ENCODE measurements around the gene DAGLB.
"Not testable (repeated sequence)": the region's sequence is repeated elsewhere in the genome, so short reads cannot be mapped to it uniquely, and the experiment has no call there.

Gene DAGLB

DNA sequence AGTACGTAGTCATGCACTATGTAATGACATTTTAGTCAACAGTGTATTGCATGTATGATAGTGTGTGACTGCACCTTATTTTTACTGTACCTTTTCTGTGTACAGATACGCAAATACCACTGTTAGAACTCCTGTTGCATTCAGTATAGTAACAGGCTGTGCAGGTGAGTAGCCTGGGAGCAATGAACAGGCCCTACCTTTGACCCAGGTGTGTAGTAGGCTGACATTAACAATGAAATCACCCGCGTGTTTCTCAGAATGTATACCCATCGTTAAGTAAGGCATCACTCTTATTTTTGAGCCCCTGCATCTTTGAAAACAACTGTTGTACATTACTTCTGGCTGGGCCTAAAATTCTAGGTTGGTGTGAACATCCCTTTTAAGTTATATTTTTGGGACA is 41.6 kb downstream of the DAGLB start:
- in situ Hi-C loops (cut with HindIII; ENCODE audit: low pct_ligation_motif_present, low pct_unique_long_range_greater_than_20kb, low sequenced_read_pairs): no loop called here

DNA sequence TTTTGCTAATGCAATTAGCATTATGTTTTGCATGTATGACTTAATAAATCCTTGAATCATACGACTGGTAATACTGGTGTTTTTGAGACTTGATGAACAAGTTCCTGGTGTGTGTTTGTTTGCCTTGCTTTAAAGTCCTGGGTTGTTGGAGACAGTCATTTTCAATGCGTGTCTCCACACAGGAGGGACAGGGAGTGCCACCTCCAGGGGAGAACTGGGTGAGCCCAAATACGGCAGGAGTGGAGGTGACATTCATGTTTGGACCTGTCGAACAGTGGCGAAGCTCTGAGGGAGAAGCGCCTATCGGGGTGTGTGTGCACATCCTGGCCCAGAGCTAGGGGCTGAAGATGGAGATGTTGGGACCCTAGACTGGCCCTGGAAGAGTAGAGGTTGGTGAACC is 43.8 kb downstream of the DAGLB start:
- no peak for DNase-seq
- in situ Hi-C loops (cut with HindIII; ENCODE audit: low pct_ligation_motif_present, low pct_unique_long_range_greater_than_20kb, low sequenced_read_pairs): no loop called here

More for the DNA sequence above, 41.6 kb downstream of the DAGLB start:
- no peak for DNase-seq

DNA sequence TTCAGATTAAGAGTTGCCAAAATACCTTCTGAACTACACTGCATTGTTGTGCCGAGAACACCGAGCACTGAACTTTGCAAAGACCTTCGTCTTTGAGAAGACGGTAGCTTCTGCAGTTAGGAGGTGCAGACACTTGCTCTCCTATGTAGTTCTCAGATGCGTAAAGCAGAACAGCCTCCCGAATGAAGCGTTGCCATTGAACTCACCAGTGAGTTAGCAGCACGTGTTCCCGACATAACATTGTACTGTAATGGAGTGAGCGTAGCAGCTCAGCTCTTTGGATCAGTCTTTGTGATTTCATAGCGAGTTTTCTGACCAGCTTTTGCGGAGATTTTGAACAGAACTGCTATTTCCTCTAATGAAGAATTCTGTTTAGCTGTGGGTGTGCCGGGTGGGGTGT is 45.0 kb downstream of the DAGLB start:
- DNase-seq: no peak
- in situ Hi-C loops (cut with HindIII; ENCODE audit: low pct_ligation_motif_present, low pct_unique_long_range_greater_than_20kb, low sequenced_read_pairs): no loop called here

DNA sequence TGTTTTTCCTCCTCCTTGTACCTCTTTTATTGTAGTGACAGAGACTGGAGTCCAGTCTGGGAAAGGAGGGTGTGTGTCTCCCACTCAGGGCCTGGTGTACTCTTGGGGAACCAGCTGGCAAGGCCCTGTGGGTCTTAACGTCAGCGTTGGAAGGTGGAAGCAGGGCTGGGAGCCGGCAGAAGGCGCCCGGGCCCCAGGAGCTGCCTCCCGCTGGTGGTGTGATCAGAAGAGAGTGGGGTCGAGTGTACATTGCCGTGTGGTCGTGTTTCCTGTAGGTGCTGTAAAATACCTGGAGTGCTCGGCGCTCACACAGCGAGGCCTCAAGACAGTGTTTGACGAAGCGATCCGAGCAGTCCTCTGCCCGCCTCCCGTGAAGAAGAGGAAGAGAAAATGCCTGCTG is 45.7 kb downstream of the DAGLB start:
- in situ Hi-C loops (cut with HindIII; ENCODE audit: low pct_ligation_motif_present, low pct_unique_long_range_greater_than_20kb, low sequenced_read_pairs): no loop called here
- no peak for DNase-seq

DNA sequence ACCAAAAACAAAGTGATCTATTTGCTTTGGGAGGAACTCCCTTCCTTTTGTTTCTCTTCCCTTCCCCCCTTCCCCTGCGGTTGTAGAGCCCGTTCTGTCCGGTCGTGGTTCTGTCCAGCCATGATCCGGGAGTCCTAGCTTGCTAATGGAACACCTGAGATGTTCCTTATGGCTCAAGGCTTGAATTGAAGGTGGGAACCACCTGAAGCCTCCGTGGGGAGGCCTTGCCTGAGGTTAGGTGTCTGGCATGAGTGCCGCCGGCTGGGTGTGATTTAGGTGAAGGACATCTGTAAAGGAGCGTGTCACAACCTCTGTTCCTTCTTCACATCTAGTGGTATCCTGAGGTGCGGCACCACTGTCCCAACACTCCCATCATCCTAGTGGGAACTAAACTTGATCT is 46.2 kb downstream of the DAGLB start:
- in situ Hi-C loops (cut with HindIII; ENCODE audit: low pct_ligation_motif_present, low pct_unique_long_range_greater_than_20kb, low sequenced_read_pairs): no loop called here
- no peak for DNase-seq

DNA sequence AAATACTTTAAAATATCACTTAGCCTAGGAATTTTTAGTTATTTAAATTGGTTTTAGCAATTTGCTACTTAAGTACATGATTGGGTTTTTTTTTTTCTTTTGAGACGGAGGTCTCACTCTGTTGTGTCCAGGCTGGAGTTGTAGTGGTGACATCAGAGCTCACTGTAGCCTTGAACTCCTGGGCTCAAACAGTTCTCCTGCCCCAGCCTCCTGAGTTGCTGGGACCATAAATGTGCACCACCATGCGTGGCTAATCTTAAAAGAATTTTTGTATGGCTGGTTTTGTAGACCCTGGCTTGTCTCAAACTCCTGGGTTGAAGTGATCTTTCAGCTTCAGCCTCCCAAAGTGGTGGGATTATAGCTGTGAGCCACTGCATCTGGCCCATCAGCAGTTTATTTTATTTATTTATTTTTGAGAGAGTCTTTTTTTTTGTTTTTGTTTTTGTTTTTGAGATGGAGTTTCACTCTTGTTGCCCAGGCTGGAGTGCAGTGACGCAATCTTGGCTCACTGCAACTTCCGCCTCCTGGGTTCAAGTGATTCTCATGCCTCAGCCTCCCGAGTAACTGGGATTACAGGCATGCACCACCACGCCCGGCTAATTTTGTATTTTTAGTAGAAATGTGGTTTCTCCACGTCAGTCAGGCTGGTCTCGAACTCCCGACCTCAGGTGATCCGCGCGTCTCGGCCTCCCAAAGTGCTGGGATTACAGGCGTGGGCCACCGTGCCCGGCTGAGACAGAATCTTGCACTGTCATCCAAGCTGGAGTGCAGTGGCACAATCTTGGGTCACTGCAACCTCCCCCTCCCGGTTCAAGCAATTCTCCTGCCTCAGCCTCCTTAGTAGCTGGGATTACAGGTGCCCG is 47.3 kb downstream of the DAGLB start:
- DNase-seq; in situ Hi-C loops (cut with HindIII; ENCODE audit: low pct_ligation_motif_present, low pct_unique_long_range_greater_than_20kb, low sequenced_read_pairs): not testable (repeated sequence)

DNA sequence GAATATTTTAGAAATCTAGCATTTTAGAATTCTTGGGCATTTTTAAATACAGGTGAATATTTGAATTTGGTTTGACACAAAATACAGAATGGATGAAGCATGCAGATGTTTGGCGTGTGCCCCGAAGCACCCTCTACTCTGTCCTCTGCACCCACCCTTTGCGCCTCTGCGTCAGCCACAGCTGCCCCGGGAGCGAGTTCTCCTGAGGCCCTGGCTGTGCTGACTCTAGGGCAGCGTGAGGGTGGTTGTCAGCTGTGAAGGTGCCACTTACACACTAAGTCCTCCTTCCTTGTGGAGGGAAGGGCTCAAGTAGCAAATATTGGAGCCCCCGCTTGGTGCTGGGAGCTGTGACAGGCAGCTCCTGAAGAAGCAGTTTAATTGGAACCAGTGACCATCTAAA is 48.4 kb downstream of the DAGLB start:
- in situ Hi-C loops (cut with HindIII; ENCODE audit: low pct_ligation_motif_present, low pct_unique_long_range_greater_than_20kb, low sequenced_read_pairs): no loop called here
- no peak for DNase-seq

DNA sequence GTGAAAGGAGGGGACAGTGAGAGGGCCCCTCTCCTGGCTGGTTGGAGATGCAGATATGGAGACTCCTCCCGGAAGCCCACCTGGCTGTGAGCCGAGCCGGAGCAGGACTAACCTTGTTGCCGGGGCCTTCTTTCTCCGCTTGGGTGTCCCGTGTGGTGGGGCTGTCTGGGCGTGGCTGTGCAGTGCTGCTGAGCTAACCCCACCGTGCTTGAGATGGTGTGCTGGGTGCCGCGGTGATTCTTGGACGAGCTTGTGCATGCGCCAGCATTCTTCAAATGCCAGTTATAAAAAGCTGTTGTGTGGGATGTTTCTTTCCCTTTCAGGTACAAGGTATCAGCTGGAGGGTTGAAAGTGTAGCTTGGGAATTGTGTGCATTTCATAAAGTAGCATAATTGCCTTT is 48.8 kb downstream of the DAGLB start:
- no peak for DNase-seq
- in situ Hi-C loops (cut with HindIII; ENCODE audit: low pct_ligation_motif_present, low pct_unique_long_range_greater_than_20kb, low sequenced_read_pairs): no loop called here

DNA sequence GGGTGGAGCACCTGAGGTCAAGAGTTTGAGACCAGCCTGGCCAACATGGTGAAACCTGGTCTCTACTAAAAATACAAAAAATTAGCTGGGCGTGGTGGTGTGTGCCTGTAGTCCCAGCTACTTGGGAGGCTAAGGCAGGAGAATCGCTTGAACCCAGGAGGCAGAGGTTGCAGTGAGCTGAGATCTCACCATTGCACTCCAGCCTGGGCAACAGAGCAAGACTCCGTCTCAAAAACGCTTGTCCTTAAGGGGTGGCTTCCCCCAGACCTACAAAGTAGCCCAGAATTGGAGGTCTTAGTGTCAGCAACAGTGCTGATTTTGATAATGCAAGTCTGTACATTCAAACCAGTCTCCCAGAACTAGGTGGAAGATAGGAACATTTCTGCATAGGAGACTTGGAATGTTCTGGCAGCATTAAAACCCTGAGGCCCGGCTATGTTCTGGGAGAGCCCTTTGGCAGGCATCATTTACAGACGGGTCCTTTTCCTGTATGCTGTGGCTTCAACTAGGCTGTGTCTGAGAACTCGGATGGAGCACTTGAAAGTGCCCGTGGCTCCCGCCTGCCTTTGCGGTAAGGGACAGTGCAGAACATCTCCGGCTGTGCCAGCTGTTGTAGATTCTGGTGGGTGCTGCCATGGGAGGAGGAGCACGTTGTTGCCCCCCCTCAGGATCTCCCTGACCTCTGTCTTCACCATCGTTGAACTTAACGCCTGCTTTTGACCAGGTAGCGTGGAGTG is 49.8 kb downstream of the DAGLB start:
- DNase-seq; in situ Hi-C loops (cut with HindIII; ENCODE audit: low pct_ligation_motif_present, low pct_unique_long_range_greater_than_20kb, low sequenced_read_pairs): not testable (repeated sequence)

DNA sequence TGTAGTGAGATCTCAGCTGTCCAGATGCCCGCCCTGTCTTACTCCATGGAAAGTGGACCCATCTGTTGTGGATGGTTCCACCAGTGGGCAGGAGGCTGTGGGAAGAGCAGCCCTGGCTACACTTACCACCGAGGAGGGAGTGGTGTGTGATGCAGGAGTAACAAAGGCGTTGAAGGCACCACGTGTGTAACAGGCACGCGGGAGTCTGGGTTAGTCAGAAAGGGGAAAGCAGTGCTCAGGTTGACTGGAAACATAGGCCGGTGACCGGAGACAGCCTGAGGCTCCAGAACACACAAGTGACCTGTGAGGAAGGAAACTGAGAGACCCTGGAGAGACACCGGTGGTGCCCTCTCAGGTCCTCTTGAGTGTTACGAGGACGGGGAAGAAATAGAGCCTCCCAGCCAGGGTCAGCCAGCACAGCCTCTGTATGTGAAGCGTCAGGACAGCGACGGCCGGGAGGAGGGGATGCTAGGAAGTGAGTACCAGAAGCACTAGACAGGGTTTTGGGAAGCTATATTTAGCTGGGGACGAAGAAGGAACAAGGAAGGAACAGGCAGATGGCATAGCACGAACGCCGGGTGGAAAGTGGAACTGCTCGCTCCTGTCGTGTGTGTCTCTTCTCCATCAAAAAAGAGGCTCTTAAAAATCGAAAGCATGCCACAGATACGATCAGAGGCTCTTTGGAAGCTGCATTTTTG is 51.7 kb downstream of the DAGLB start:
- in situ Hi-C loops (cut with HindIII; ENCODE audit: low pct_ligation_motif_present, low pct_unique_long_range_greater_than_20kb, low sequenced_read_pairs): no loop called here
- no peak for DNase-seq

DNA sequence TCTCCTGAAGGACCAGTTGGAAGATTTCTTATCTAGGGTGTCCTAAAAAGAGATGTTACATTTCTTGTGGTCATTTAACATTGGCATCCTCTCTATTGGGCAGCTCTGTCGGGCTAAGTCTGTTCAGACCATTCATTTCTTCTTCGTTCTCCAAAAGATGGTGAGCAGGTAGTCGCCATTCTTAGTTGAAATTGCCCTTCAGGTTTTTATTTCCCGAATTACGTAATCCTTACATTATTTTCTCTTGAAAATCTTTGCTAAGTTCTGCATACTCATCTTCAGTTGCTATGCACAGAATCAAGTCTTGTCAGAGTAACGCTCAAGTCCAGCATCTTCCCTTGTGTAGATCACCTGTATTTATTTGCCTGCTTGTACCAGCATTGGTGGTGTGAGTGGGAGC is 53.6 kb downstream of the DAGLB start:
- in situ Hi-C loops (cut with HindIII; ENCODE audit: low pct_ligation_motif_present, low pct_unique_long_range_greater_than_20kb, low sequenced_read_pairs): no loop called here
- DNase-seq: no peak

DNA sequence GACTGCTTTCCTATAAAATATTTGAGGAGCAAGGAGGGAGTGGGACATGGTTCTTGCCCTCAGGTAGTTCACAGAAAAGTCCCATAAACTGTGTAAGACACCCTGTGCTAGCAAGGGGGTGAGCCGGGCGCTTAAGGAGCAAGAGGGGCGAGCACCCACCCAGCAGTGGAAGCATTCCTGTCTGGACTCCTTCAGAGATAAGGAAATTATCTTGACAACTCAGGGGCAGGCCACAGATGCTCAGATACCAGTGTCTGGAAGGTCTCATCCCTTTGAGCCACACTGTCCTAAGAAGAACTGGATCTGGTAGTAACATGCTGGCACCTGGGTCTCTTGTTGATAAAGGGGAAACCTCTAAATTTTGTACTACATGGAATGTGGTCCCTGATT is 54.1 kb downstream of the DAGLB start:
- no peak for DNase-seq
- in situ Hi-C loops (cut with HindIII; ENCODE audit: low pct_ligation_motif_present, low pct_unique_long_range_greater_than_20kb, low sequenced_read_pairs): no loop called here

DNA sequence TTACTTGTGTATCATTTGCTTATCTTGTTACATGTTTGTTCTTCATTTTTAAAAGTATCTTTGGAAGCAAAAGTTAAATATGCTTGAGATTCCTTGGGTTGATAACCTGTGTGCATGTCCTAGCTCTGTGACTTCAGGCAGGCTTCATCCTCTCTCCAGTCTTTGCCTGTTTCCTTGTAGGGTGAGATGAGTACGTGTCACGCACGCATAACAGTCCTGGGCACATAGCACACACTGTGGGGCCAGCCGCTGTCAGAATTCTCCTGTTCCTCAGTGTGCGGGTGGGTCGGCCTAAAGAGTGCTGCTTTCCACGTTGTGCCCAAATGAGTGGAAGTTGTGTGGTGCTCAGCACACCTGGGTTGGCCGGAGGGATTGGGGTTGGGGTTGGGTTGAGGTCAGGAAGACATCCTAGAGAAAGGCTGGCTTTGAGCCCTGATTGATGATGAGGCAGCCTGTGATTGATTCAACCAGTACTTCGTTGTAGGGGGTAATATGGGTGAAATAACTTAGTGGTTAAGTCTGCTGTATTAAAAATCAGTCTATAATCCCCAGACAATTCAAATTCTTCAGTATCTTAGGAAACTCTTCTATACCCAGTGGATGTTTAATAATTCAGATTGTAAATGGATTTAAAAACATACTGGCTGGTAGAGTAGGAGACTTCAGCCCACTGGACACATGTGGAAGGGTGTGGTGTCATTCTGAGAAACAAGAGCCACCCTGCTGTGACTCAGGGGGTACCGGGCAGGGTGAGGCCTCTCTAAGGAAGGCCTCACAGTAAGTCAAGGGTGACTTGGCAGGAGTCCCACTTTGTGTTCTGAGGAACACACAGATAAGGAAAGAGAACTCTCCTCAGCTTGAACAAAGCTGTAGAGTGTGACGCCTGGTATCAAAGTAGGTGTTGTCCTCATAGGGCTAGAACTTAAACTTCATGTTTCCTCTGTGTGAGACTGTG is 54.8 kb downstream of the DAGLB start:
- in situ Hi-C loops (cut with HindIII; ENCODE audit: low pct_ligation_motif_present, low pct_unique_long_range_greater_than_20kb, low sequenced_read_pairs): no loop called here
- peak; percentile 78 for DNase-seq

DNA sequence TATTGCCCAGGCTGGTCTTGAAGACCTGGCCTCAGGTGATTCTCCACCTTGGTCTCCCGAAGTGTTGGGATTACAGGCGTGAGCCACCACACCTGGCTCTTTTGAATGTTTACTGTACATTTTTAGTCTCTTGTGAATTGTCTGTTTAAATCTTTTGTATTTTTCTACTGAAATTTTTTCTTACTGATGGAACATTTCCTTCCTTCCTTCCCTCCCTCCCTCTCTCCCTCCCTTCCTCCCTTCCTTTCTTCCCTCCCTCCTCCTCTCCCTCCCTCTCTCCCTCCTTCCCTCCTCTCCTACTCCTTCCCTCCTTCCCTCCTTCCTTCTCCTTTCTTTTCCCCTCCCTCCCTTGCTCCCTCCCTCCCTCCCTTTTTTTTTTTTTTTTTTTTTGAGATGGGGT is 58.0 kb downstream of the DAGLB start:
- in situ Hi-C loops (cut with HindIII; ENCODE audit: low pct_ligation_motif_present, low pct_unique_long_range_greater_than_20kb, low sequenced_read_pairs): no loop called here
- DNase-seq: no peak

DNA sequence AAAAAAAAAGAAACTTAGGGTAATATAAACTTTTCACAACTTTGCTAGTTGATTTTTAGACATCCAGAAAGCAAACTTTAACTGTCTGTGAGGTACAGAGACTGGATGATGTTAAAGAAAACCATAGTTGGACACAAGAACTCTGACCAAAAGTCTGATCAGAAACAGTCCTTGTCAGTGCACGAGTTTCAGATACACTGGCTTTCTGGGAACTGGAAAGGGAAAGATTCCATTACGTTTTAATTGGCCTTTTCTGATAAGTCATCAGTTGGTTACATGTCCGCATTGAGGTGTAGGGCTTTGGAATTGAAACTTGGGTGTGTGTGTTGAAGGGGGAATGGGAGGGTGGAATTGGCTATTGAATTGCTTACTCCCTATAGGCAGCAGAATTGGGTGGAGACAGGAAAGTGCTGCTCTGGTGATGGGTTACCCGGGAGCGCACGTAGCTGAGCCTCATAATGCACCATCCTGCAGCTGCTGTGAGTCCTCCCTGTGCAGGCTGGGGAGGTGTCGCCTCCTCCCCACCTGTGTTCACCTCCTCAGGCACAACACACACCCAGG is 59.9 kb downstream of the DAGLB start:
- DNase-seq: no peak
- in situ Hi-C loops (cut with HindIII; ENCODE audit: low pct_ligation_motif_present, low pct_unique_long_range_greater_than_20kb, low sequenced_read_pairs): no loop called here

DNA sequence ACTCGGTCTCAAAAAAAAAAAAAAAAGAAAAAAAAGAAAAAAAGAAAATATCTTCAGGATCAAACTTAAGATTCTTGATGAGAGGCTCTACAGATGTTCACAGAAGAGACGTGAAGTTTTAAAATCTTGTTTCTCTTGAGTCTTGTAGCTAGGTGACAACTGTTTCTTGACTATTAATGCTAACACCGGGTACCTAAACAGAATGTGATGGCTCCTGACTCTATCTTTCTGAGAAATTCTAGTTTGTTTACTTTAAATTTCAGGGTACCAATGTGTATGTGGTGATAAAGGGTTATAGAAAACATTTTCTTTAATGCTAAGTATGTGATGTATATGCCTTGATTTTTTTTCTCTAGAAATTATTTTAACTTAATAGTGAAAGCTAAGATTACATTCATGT is 61.0 kb downstream of the DAGLB start:
- DNase-seq: no peak
- in situ Hi-C loops (cut with HindIII; ENCODE audit: low pct_ligation_motif_present, low pct_unique_long_range_greater_than_20kb, low sequenced_read_pairs): no loop called here

DNA sequence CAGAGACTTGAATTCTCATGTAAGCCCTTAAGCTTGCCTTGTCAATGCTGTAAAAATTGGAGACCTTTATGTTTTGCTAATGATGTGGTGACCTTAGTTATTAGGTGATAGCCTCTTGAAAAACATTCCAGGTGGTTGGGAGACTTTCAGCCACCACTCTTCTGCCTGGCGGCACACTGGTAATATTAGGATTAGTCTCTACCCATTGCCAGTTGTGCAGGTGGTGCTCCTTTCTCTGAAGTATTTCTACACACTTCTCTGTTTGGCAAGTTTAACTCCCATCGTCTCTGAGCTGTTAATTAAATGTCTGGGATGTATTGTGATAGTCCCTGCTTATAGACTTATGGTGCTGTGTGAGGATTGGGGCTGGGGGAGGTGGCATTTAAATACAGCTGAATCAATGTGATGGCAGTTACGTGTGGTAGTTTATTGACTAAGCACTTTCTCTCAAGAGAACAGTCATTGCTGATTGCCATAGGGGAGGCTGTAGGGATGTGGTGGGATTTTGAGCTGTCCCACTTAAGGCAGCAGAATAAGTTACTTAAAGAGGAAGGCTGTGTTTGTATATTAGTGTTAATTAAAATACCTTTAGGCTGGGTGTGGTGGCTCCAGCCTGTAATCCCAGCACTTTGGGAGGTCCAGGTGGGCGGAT is 61.7 kb downstream of the DAGLB start:
- in situ Hi-C loops (cut with HindIII; ENCODE audit: low pct_ligation_motif_present, low pct_unique_long_range_greater_than_20kb, low sequenced_read_pairs): no loop called here
- DNase-seq: no peak

Measured in ACHN (cell line).